Pancreas (tissue), 10 donors: Measurements from ENCODE around the gene NDUFB10. TPM values are rescaled to one million over a fixed set of nuclear protein-coding genes. Genes with fewer than 3 reads are reported as not detected.
A peak's percentile ranks its signal among the peaks of the same experiment; 100 is the strongest.

Source experiments
- ATAC-seq, 4 donors: fragments of 200-7000 bp; cut with Tn5 transposase; one replicate each; pipeline versions ENCODE4 v1.8.0 to v1.9.1; 2020; ENCODE audit warnings: mild to moderate bottlenecking in 4 of 4, moderate library complexity in 4 of 4
- DNase-seq, 6 donors: peaks; one replicate each; pipeline ENCODE4 v3.0.0-alpha.2; 2020
- FAIRE-seq: peaks from 2 replicates; lab custom pipeline; 2012; peaks lifted over from hg19 to GRCh38; lab: Jason Lieb, UNC
- H3K27ac ChIP-seq, 4 donors: fragments of 200-600 bp; sonication (generic); 1 replicate in 3 of 4; 2 replicates in 1 of 4; pipeline versions ENCODE4 v1.5.0 to v1.8.0; 2020
- H3K27me3 ChIP-seq, 4 donors: fragments of 200-600 bp; one replicate each; pipeline ENCODE4 v1.8.0; 2021
- H3K36me3 ChIP-seq, 3 donors: fragments of 200-600 bp; sonication (generic) in 1 of 3; one replicate each; pipeline versions ENCODE4 v1.5.0 to v1.8.0; 2020 to 2021
- H3K4me1 ChIP-seq, 3 donors: fragments of 200-600 bp; one replicate each; pipeline ENCODE4 v1.8.0; 2021
- H3K4me3 ChIP-seq, 4 donors: fragments of 200-600 bp; sonication (generic) in 2 of 4; one replicate each; pipeline versions ENCODE4 v1.5.0 to v1.8.0; 2020 to 2021
- H3K9me3 ChIP-seq, 4 donors: fragments of 200-600 bp; one replicate each; pipeline ENCODE4 v1.8.0; 2021
- CTCF ChIP-seq, 4 donors: fragments of 200-600 bp; sonication (generic) in 3 of 4; IDR thresholded peaks; one replicate each; pipeline versions ENCODE4 v1.5.0 to v1.8.0; 2021; ENCODE audit warnings: antibody characterized with exemption in 4 of 4
- WGBS, 2 donors: extraction: QIAGEN DNeasy Blood & Tissue Kit; methylation state at CpG; one replicate each; pipeline ENCODE4 v1.1.7; 2013; 5-methylcytosine and 5-hydroxymethylcytosine counted together
- intact Hi-C, 3 donors: fragments of 100-400 bp; cut with DNase I; formaldehyde crosslinking; loops; one replicate each; pipeline versions ENCODE4 v1.11.1 to v1.14.2; 2022
- polyA plus RNA-seq, 2 donors: library from polyadenylated mRNA; stranded (reverse); fragments of 200-250 nt; gene quantifications; one replicate each; pipeline ENCODE4 v1.2.3, GENCODE V29; 2013
- total RNA-seq, 6 donors: library from RNA; stranded (reverse); fragmentation: NEBNext Ultra II Directional in 4 of 6; extraction: Animal tissue kit (Norgen Biotek cat#: 25700) in 4 of 6; gene quantifications; one replicate each; pipeline versions ENCODE4 v1.2.1 to v1.2.4, GENCODE V29; 2021 to 2023
- donor health status: healthy with polysubstance abuse.
- donor health status: DM: no; HTN: no; CAD: no; lungs with moderate emphysema.
- donor health status: DM: no; HTN: no; CAD: no.
- donor health status: control.
- donor health status: control.
- donor health status: Bipolar disorder and iron deficiency.
- donor health status: DM: yes; HTN: yes; CAD: no.
- donor health status: DM: no; HTN: no; CAD: no.
- donor health status: DM: no; HTN: no; CAD: no.
- donor health status: DM: yes; HTN: yes; CAD: no.

The NDUFB10 gene
- total and polyA plus RNA-seq, 8 donors = 54.0 to 108 (median 65.9) TPM

DNA sequence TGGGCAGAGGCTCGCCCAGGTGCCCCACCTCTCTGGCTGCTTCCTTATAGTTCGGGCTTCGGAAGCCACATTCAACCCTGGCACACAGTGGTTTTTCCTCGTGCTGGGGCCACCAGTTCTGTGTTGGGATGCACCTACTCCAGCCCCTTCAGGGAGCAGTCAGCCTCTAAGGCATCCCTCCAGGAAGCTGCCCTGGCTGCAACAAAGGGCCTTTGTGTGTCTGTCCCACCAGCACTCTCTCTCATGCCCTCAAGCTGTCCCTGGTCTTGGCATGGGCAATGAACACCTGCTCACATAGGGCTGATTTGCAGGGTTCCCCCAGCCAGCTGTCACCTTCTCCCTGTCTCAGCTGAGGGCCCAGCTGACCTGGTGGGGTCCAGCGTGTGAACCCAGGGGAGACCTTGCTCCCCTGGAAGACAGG lies 22.7 kb downstream of the NDUFB10 start:
- ATAC-seq (no peak), DNase-seq (peak in 1 of 6 donors; percentile 52), FAIRE-seq (no peak)
- Histone ChIP-seq H3K36me3 (peaks cover 0 to 13% (median 0%) of the 10 kb centered on the region in 3 donors), H3K27ac (peak overlapping the region in 3 of 4 donors; percentile 8 to 32 (median 25)), H3K9me3 (no peaks in the 10 kb centered on the region), H3K4me3 (no peak overlapping the region), H3K27me3 (no peaks in the 10 kb centered on the region), H3K4me1 (peaks cover 0 to 17% (median 12%) of the 10 kb centered on the region in 3 donors)
- WGBS, 2 donors = 39 to 45% methylated on average over 5 of the region's 5 CpGs
- TF ChIP-seq CTCF (IDR thresholded peaks at IDR 0.05) = no peak
- intact Hi-C loops = no loop called here

- intact Hi-C loops = no loop called here
- H3K27me3 ChIP-seq = no peaks in the 10 kb centered on the region
- no peaks in the 10 kb centered on the region for H3K9me3 ChIP-seq
- H3K27ac ChIP-seq = peak overlapping the region in 3 of 4 donors; percentile 47 to 78 (median 68)
- TF ChIP-seq CTCF (IDR thresholded peaks at IDR 0.05) = no peak
- ATAC-seq = no peak
- H3K4me3 ChIP-seq = peak overlapping the region in 3 of 4 donors; percentile 84 to 95 (median 93)
- H3K4me1 ChIP-seq = peaks cover 0 to 17% (median 12%) of the 10 kb centered on the region in 3 donors
- H3K36me3 ChIP-seq = peaks cover 0 to 3% (median 0%) of the 10 kb centered on the region in 3 donors
- no peak for FAIRE-seq
- WGBS, 2 donors = 29 to 36% methylated on average over 19 of the region's 19 CpGs
- DNase-seq = peak in 1 of 6 donors; percentile 39
Observed at GRCh38 chr16:1982991-1983543, 23.7 kb downstream of the NDUFB10 start.

- ATAC-seq = peak; percentile 81 to 90 (median 84)
- peak within 1 kb of the TSS; percentile 47 to 78 (median 69) for H3K27ac ChIP-seq
- peaks cover under 1 to 17% (median 12%) of the 10 kb centered on the region in 3 donors for H3K4me1 ChIP-seq
Observed at GRCh38 chr16:1983544-1984346, 24.4 kb downstream of the NDUFB10 start, which contains the start of gene GFER. Gene GFER, plus strand, starts transcription at chr16:1984193. Its CDS starts 26 bp downstream, at chr16:1984219.

More at GRCh38 chr16:1983544-1984346, 24.4 kb downstream of the NDUFB10 start, which contains the start of gene GFER:
- intact Hi-C loops = no loop called here
- DNase-seq (peak; percentile 89 to 96 (median 94)), FAIRE-seq (no peak)
- WGBS, 2 donors = 0 to 1% methylated on average over 82 to 109 of the region's 109 CpGs
- peaks cover 0 to 3% (median 0%) of the 10 kb centered on the region in 3 donors for H3K36me3 ChIP-seq
- no peaks in the 10 kb centered on the region for H3K27me3 ChIP-seq
- TF ChIP-seq CTCF (IDR thresholded peaks at IDR 0.05) = peak in 1 of 4 donors; percentile 17
- H3K9me3 ChIP-seq = no peaks in the 10 kb centered on the region
- peak within 1 kb of the TSS; percentile 84 to 95 (median 94) for H3K4me3 ChIP-seq
